Measurements from ENCODE around the gene SEC14L2.
"Not testable (repeated sequence)": the region's sequence is repeated elsewhere in the genome, so short reads cannot be mapped to it uniquely, and the experiment has no call there.

DNA sequence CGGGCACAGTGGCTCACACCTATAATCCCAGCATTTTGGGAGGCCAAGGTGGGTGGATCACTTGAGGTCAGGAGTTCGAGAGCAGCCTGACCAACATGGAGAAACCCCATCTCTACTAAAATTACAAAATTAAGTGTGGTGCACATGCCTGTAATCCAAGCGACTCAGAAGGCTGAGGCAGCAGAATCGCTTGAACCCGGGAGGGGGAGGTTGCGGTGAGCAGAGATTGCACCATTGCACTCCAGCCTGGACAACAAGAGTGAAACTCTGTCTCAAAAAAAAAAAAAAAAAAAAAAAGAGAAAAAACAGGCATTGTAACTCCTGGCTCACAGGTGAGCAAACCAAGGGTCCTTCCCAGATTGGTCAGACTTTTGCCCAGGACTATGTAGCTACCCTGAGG, 63.7 kb downstream of the SEC14L2 start:
- TF ChIP-seq EZH2 (IDR thresholded peaks at IDR 0.05); POLR2AphosphoS5 (IDR thresholded peaks at IDR 0.05; ENCODE audit: borderline replicate concordance, low read depth, low read length): not testable (repeated sequence)

Measured in SK-N-MC (cell line).